Fibroblast of mammary gland (primary cell): ENCODE results near the gene FAM53C.
A peak's percentile ranks its signal among the peaks of the same experiment; 100 is the strongest.

Source experiments
- DNase-seq: peaks from one replicate; pipeline ENCODE4 v3.0.0-alpha.2; 2010; ENCODE audit warnings: low read depth
- H3K4me3 ChIP-seq: 2 replicates; pipeline ENCODE4 v1.5.1; 2011; ENCODE audit warnings: low read depth, mild to moderate bottlenecking, low read length, moderate library complexity; ENCODE audit not compliant: control insufficient read depth
- TF ChIP-seq, protein P1 (sequence below): conservative IDR thresholded peaks from 2 replicates; pipeline ENCODE4 v1.5.1; 2011; ENCODE audit warnings: low read depth, low read length, inconsistent platforms; ENCODE audit not compliant: control insufficient read depth, insufficient read depth

The FAM53C gene

DNA sequence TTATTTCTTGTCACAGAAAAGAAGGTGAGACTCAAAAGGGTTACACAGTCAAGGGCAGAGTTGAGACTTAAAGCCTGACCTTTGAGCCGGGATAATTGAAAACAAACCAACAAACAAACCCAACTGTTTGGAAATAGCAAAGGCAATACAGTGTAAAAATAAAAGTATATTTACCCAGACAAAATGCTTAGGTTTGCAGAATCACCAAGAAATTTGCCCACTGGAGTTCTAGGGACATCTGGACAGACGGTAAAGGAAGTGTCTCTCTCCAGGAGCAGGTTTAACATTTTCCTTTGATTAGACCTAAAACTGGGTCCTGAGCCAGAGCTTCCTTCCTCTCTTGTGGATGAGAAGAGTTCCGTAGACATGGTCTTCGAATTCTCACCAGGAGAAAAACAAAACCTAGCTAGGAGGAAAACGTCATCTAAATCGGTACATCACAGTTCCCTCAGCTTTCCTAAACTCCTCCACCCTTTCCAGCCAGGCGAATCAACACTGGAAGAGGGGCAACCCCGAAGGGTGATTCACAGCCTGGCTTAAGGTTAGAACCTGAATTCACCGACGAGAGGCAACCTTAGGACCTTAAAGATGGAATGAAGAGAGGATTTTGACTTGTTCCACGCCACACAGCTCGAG lies 7.1 kb upstream of the FAM53C start:
- DNase-seq: peak; percentile 35
- H3K4me3 ChIP-seq: peak overlapping the region; percentile 53
- TF ChIP-seq, protein P1, sequence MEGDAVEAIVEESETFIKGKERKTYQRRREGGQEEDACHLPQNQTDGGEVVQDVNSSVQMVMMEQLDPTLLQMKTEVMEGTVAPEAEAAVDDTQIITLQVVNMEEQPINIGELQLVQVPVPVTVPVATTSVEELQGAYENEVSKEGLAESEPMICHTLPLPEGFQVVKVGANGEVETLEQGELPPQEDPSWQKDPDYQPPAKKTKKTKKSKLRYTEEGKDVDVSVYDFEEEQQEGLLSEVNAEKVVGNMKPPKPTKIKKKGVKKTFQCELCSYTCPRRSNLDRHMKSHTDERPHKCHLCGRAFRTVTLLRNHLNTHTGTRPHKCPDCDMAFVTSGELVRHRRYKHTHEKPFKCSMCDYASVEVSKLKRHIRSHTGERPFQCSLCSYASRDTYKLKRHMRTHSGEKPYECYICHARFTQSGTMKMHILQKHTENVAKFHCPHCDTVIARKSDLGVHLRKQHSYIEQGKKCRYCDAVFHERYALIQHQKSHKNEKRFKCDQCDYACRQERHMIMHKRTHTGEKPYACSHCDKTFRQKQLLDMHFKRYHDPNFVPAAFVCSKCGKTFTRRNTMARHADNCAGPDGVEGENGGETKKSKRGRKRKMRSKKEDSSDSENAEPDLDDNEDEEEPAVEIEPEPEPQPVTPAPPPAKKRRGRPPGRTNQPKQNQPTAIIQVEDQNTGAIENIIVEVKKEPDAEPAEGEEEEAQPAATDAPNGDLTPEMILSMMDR: no peak

DNA sequence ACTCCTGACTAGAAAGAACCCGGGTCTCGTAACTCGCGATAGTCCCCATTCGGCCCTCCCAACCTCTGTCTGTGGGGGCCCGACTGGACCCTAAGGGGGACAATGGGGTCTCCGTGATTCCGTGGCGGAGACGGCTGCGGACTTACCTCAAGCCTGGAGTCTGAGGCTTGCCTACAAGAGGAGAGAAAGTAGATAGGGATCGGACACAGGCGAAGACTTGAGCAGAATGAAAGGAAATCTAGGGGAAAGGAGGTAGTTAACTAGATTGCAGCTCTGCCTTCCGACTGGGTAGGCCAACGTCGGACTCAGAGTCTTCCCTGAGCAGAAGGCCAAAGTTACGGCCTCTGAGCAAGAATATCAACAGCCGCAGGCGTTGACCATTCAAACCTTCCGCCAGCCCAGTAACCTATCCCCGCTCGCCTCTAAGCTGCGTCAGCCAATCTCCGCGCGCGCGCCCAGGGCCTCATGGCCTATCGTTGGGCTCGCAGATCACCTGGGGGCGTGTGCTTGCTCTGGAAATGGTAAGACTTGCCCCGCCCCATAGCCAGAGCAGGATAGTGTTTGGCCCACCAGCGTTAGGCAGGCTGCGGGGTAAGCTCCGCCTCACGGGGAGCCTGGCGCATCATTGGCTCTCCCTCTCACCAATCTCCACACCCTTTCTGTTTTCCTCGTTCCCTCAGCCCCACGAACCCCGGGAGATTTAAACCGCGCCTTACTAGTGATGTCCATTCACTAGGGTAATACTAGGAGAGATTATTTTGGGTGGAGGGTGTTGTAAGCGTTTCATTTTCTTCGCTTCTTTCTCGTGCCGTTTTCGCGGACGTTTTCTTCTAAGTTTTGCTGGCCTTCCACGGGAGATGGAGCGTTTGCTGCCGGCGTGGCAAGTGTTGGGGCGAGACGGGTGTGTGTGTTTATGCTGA lies 6.4 kb upstream of the FAM53C start, which contains the start of gene CDC25C:
CDC25C (minus strand) TSS at position 356 of the 920 bp plus-strand sequence. CDS start 624 bp downstream, outside the sequence.
- peak within 1 kb of the TSS; percentile 69 for H3K4me3 ChIP-seq
- TF ChIP-seq, protein P1: no peak
- DNase-seq: peak; percentile 99

DNA sequence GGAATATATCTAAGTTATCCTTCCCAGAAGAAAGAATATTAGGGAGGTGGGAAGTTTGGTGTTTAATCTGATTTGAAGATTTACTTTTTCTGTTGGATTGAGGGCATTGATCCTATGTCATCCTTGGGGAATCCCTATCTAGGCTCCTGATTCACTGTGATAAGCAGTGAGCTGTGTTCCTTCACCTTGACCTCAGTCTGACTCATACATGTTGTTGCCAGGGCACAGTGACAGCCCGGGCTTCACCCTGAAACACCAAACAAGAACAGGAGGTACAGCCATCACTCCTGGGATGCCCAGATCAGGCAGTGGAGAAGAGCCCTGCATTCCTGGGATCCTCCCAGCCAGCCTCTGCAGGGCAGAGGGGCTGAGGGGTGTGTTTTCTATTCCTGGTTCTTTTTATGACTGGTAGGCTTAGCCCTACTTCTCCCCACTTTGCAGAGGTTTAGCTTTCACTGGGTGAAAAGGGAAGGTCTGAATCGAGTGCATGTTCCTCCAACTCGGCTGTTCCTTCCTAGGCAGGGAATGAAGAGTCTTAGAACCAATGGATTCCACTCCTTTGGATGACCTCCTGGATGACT lies 3.1 kb upstream of the FAM53C start:
- TF ChIP-seq, protein P1: no peak
- peak; percentile 27 for DNase-seq

DNA sequence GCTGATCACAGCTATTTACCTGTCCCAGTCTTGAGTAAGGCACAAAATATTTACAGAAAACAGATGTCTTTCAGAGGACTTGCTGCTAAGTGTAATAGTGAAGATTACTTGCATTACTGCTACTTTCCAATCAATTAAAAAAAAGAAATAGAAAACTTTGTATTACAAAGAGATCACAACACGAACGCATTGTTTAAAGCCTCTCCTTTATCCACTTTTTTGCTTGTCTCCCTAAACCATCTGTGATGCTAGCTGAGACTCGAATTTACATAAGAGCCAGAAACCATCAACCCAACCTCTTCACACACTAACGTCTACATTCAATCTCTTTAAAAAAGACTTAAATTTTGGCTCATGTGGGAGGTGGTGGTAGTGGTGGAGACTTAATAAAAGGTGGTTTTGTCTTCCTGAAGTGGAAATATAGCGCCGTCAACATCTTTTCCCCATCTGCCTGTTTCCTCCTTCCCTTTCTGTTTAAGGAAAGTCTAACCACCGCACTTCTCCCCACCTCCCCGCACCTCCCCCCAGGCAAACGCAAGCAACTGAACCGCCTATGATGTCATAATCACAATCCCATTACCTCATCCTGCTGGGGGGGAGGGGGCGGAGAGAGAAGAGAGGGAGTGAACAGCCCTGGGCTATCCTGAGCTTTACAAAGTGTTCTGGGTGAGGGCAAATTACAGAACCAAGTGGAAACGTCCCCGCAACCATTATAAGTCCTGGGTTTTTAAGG lies 948 bp upstream of the FAM53C start:
- H3K4me3 ChIP-seq: peak overlapping the region; percentile 94
- TF ChIP-seq, protein P1: no peak
- DNase-seq: peak; percentile 82

More for the DNA sequence above, 3.1 kb upstream of the FAM53C start:
- H3K4me3 ChIP-seq: no peak overlapping the region

DNA sequence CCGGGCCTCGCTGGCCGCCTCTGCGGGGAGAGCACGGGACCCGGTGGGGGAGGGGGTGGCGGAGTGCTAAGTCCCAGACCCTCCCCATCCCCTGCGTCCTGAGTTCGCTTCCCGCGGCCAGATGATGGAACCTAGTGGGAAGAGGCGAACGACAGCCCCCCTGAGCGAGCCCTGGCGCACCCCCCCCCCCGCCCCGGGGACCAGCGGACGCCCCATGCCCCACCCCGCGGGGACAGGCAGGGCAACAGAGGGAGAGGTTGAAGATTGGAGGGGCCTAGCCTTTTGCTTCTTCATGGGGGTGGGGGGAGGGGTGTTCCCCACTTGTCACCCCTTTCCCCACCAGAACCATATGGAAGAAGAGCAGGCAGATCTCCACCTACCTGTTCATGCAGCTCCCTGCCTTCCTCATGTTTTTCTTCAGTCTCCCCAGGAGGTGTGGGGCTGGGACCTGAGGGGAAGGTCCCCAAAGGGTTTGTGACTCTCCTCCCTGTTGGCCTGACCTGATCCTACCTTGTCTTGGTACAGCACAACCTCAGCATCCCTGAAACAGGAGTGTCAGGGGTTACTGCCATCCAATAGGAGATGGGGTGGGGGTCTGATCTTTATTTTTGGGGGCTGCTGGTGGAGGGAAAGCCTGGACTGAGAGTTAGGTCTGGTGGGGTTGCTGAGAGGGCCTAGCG lies 485 bp downstream of the FAM53C start:
- no peak for DNase-seq
- H3K4me3 ChIP-seq: peak overlapping the region; percentile 94
- TF ChIP-seq, protein P1: no peak
